Stimulated activated CD8-positive, alpha-beta memory T cell treated with anti-CD3 and anti-CD28 coated beads, Interleukin-4, amount 100 ng/mL, for 4 hours (primary cell): Measurements from ENCODE around the gene SEC61A1.

ENCODE experiments used
- DNase-seq, 2 donors: peaks; one replicate each; pipeline ENCODE4 v3.0.0-alpha.2; 2020; ENCODE audit warnings: low read depth in 2 of 2, low spot score in 1 of 2

SEC61A1 gene

GRCh38 chr3:128112357-128112968 is 60.2 kb downstream of the SEC61A1 start:
- no peak for DNase-seq

GRCh38 chr3:128113817-128114794 is 61.9 kb downstream of the SEC61A1 start:
- no peak for DNase-seq
